K562 (cell line): ENCODE data around the gene ZNF513. TPM values are rescaled to one million over a fixed set of nuclear protein-coding genes. Genes with fewer than 3 reads are reported as not detected.

Experiments
- C11orf30 ChIP-seq: fragments of 450-650 bp; IDR thresholded peaks from 2 replicates; pipeline ENCODE4 v1.6.1; 2016; ENCODE audit warnings: low read depth, mild to moderate bottlenecking
- CEBPB ChIP-seq: fragments of 450-650 bp; IDR thresholded peaks from 2 replicates; pipeline ENCODE4 v1.6.1; 2016; ENCODE audit warnings: missing genetic modification characterization, missing compliant biosample characterization
- CREB5 ChIP-seq: fragments of 250-450 bp; sonication (Bioruptor Pico); IDR thresholded peaks from 2 replicates; pipeline ENCODE4 v1.5.0; 2020; ENCODE audit warnings: mild to moderate bottlenecking
- FOXP4 ChIP-seq: sonication (generic); formaldehyde crosslinking; IDR thresholded peaks from 2 replicates; pipeline ENCODE4 v1.8.0; 2022; ENCODE audit warnings: mild to moderate bottlenecking, missing genetic modification reagents, borderline replicate concordance
- GATAD2A ChIP-seq: fragments of 450-650 bp; IDR thresholded peaks from 2 replicates; pipeline ENCODE4 v1.6.1; 2017
- GTF2A2 ChIP-seq: IDR thresholded peaks from 2 replicates; pipeline ENCODE4 v1.6.1; 2016; ENCODE audit warnings: mild to moderate bottlenecking, missing genetic modification characterization, missing compliant biosample characterization
- HNRNPK ChIP-seq: fragments of 200-400 bp; formaldehyde crosslinking; IDR thresholded peaks from one replicate; pipeline ENCODE4 v1.6.1; 2018; ENCODE audit warnings: mild to moderate bottlenecking, low read depth, low read length; ENCODE audit not compliant: poor library complexity, severe bottlenecking
- KAT7 ChIP-seq: sonication (generic); formaldehyde crosslinking; IDR thresholded peaks from 2 replicates; pipeline ENCODE4 v1.8.0; 2022; ENCODE audit warnings: missing genetic modification reagents, mild to moderate bottlenecking, borderline replicate concordance
- MLLT1 ChIP-seq, 2 experiments: fragments of 450-650 bp; IDR thresholded peaks; 2 replicates each; pipeline ENCODE4 v1.6.1; 2016
- MXD1 ChIP-seq: fragments of 250-450 bp; sonication (Bioruptor Pico); IDR thresholded peaks from 2 replicates; pipeline ENCODE4 v1.8.0; 2021; ENCODE audit warnings: borderline replicate concordance, mild to moderate bottlenecking, moderate library complexity; ENCODE audit not compliant: poor library complexity, severe bottlenecking
- NBN ChIP-seq: fragments of 450-650 bp; IDR thresholded peaks from 2 replicates; pipeline ENCODE4 v1.6.1; 2016; ENCODE audit warnings: low read depth, mild to moderate bottlenecking
- NCOR1 ChIP-seq: fragments of 450-650 bp; IDR thresholded peaks from 2 replicates; pipeline ENCODE4 v1.6.1; 2016; ENCODE audit warnings: mild to moderate bottlenecking, moderate library complexity
- PRMT5 ChIP-seq: sonication (generic); formaldehyde crosslinking; IDR thresholded peaks from 2 replicates; pipeline ENCODE4 v1.5.0; 2020; ENCODE audit warnings: missing genetic modification reagents
- RBM34 ChIP-seq: fragments of 200-400 bp; formaldehyde crosslinking; IDR thresholded peaks from 2 replicates; pipeline ENCODE4 v1.6.1; 2018; ENCODE audit warnings: low read length, borderline replicate concordance; ENCODE audit not compliant: insufficient read depth
- RFX1 ChIP-seq: fragments of 450-650 bp; IDR thresholded peaks from 2 replicates; pipeline ENCODE4 v1.6.1; 2016; ENCODE audit warnings: mild to moderate bottlenecking, moderate library complexity
- RHOXF2B ChIP-seq: fragments of 250-450 bp; sonication (Bioruptor Pico); conservative IDR thresholded peaks from 2 replicates; pipeline ENCODE4 v1.5.1; 2021
- SAFB2 ChIP-seq: fragments of 200-400 bp; formaldehyde crosslinking; IDR thresholded peaks from 2 replicates; pipeline ENCODE4 v1.6.1; 2018; ENCODE audit warnings: borderline replicate concordance, low read length, low read depth, moderate library complexity; ENCODE audit not compliant: severe bottlenecking
- SIRT6 ChIP-seq: IDR thresholded peaks from one replicate; pipeline ENCODE4 v1.6.1; 2012; ENCODE audit warnings: low read depth, mild to moderate bottlenecking, control low read depth, inconsistent platforms, low read length, moderate library complexity
- VEZF1 ChIP-seq: fragments of 200-800 bp; sonication (Bioruptor generic); IDR thresholded peaks from 2 replicates; pipeline ENCODE4 v1.6.1; 2017; ENCODE audit warnings: missing genetic modification characterization, missing compliant biosample characterization
- ZNF253 ChIP-seq: fragments of 250-450 bp; sonication (Bioruptor Pico); conservative IDR thresholded peaks from 2 replicates; pipeline ENCODE4 v1.6.1; 2021; ENCODE audit warnings: mild to moderate bottlenecking
- polyA plus RNA-seq, 8 experiments: library from polyadenylated mRNA; depleted of rRNA in 4 of 8; stranded (reverse) in 5 of 8; unstranded in 3 of 8; fragments of >200 nt; fragmentation: Nextera tagmentation in 2 of 8; fragmentation: Illumina TruSeq in 1 of 8; extraction: Ambion mirVana in 2 of 8; extraction: Trizol in 1 of 8; gene quantifications; 2 replicates each; pipeline versions ENCODE4 v1.2.1 to v1.2.3, GENCODE V29; 2011 to 2014; ENCODE audit warnings: inconsistent platforms in 1 of 8, missing spikeins in 1 of 8
- total RNA-seq, 7 experiments: library from RNA; depleted of rRNA in 6 of 7; stranded (reverse); fragments of >200 nt in 6 of 7; fragmentation: Illumina TruSeq in 2 of 7; extraction: Trizol in 2 of 7; gene quantifications; 2 replicates each; pipeline versions ENCODE4 v1.2.1 to v1.2.3, GENCODE V29; 2011 to 2021; ENCODE audit warnings: low replicate concordance in 1 of 7

Gene ZNF513
- total and polyA plus RNA-seq, 9 of the 15 experiments (the other 6 are each of a cell fraction or from before 2014, with no cell fraction given) = 0.04 to 13.6 (median 4.4) TPM

GRCh38 chr2:27370816-27371620 lies 9.5 kb downstream of the ZNF513 start (continued):
- no peak for TF ChIP-seq CREB5
- no peak for TF ChIP-seq SIRT6
- no peak for TF ChIP-seq RHOXF2B
- no peak for TF ChIP-seq SAFB2
- no peak for TF ChIP-seq HNRNPK
- no peak for TF ChIP-seq C11orf30
- 0 out of 2 replicates have a peak, but pooled peaks have one; percentile 7 for TF ChIP-seq NCOR1
- no peak for TF ChIP-seq FOXP4 (CRISPR knock-in tag)
- TF ChIP-seq PRMT5 = peak; percentile 12; the same call in 1 of the 2 replicates
- TF ChIP-seq KAT7 (CRISPR knock-in tag) = no peak; the same call in 1 of the 2 replicates
- TF ChIP-seq NBN = peak; percentile 22; the same call in 1 of the 2 replicates
- TF ChIP-seq MLLT1 (IDR thresholded peaks at IDR 0.05) = 0 out of 4 replicates have a peak, but pooled peaks of 1 of the 2 experiments have one; percentile 18
- no peak for TF ChIP-seq CEBPB (tag)
- no peak for TF ChIP-seq ZNF253 (CRISPR knock-in tag)
- no peak for TF ChIP-seq GATAD2A
- TF ChIP-seq VEZF1 = no peak
- no peak for TF ChIP-seq RBM34
- TF ChIP-seq GTF2A2 (tag) = no peak
- TF ChIP-seq MXD1 (CRISPR knock-in tag) = no peak
- TF ChIP-seq RFX1 = peak; percentile 69; the same call in 1 of the 2 replicates
